ENCODE measurements around the gene KIR2DL3. TPM values are rescaled to one million over a fixed set of nuclear protein-coding genes. Genes with fewer than 3 reads are reported as not detected.
A peak's percentile ranks its signal among the peaks of the same experiment; 100 is the strongest.
"Not testable (repeated sequence)": the region's sequence is repeated elsewhere in the genome, so short reads cannot be mapped to it uniquely, and the experiment has no call there.

Gene KIR2DL3
- total and polyA plus RNA-seq, 7 experiments from 2014 or later: 0.11 to 4.0 (median 0.27) TPM; not detected in 4

- H3K27ac Mint-ChIP-seq: no peak overlapping the region
- ChIA-PET CTCF (no interaction called here), POLR2A (no interaction called here)
- Histone ChIP-seq H3K36me3 (ENCODE audit: control insufficient read depth in 2 of 3, insufficient read depth in 3 of 3, low read length in 3 of 3) (no peaks in the 10 kb centered on the region), H3K9me3 (ENCODE audit: control insufficient read depth in 2 of 3, low read length in 3 of 3) (no peaks in the 10 kb centered on the region), H3K27me3 (ENCODE audit: control insufficient read depth in 2 of 2, insufficient read depth in 2 of 2, low read length in 2 of 2) (no peaks in the 10 kb centered on the region), H3K4me3 (ENCODE audit: low read length) (no peak overlapping the region), H3K4me1 (ENCODE audit: control insufficient read depth in 2 of 2, insufficient read depth in 2 of 2, low read length in 2 of 2) (no peaks in the 10 kb centered on the region), H3K27ac (ENCODE audit: low read depth, low read length) (no peak overlapping the region)
- H3K36me3 Mint-ChIP-seq: peaks cover 0 to 3% (median 0%) of the 10 kb centered on the region in 5 donors
- peaks cover 0 to 25% (median 1%) of the 10 kb centered on the region in 11 donors for H3K9me3 Mint-ChIP-seq
- intact Hi-C loops (cut with micrococcal nuclease): no loop called here
- DNase-seq (no peak), ATAC-seq (no peak)
- H3K4me1 Mint-ChIP-seq: peaks cover 0 to 5% (median 0%) of the 10 kb centered on the region in 7 donors
- no peak overlapping the region for H3K4me3 Mint-ChIP-seq
- peaks cover 0 to 36% (median 16%) of the 10 kb centered on the region in 5 donors for H3K27me3 Mint-ChIP-seq
These were observed 1.5 kb downstream of the KIR2DL3 start for GRCh38 chr19:54739587-54740497.

GRCh38 chr19:54741950-54742349 is 3.6 kb downstream of the KIR2DL3 start:
- H3K4me1 Mint-ChIP-seq; POLR2A ChIA-PET; H3K4me3 ChIP-seq (ENCODE audit: low read length); H3K27ac Mint-ChIP-seq; H3K4me1 ChIP-seq (ENCODE audit: control insufficient read depth in 2 of 2, insufficient read depth in 2 of 2, low read length in 2 of 2); CTCF ChIA-PET; H3K36me3 ChIP-seq (ENCODE audit: control insufficient read depth in 2 of 3, insufficient read depth in 3 of 3, low read length in 3 of 3); intact Hi-C loops (cut with micrococcal nuclease); DNase-seq; H3K4me3 Mint-ChIP-seq; H3K27ac ChIP-seq (ENCODE audit: low read depth, low read length); H3K9me3 ChIP-seq (ENCODE audit: control insufficient read depth in 2 of 3, low read length in 3 of 3); H3K27me3 ChIP-seq (ENCODE audit: control insufficient read depth in 2 of 2, insufficient read depth in 2 of 2, low read length in 2 of 2); H3K36me3 Mint-ChIP-seq; ATAC-seq: not testable (repeated sequence)
- Mint-ChIP-seq H3K27me3 (peaks cover 0 to 36% (median 14%) of the 10 kb centered on the region in 5 donors), H3K9me3 (peaks cover 0 to 15% (median 2%) of the 10 kb centered on the region in 11 donors)

GRCh38 chr19:54744080-54744479 is 5.8 kb downstream of the KIR2DL3 start:
- H3K9me3 ChIP-seq (ENCODE audit: control insufficient read depth in 2 of 3, low read length in 3 of 3); CTCF ChIA-PET: not testable (repeated sequence)

GRCh38 chr19:54747614-54748322 is 9.5 kb downstream of the KIR2DL3 start:
- H3K4me3 ChIP-seq (ENCODE audit: low read length); H3K27ac ChIP-seq (ENCODE audit: low read depth, low read length); H3K4me1 ChIP-seq (ENCODE audit: control insufficient read depth in 2 of 2, insufficient read depth in 2 of 2, low read length in 2 of 2); POLR2A ChIA-PET; H3K36me3 ChIP-seq (ENCODE audit: control insufficient read depth in 2 of 3, insufficient read depth in 3 of 3, low read length in 3 of 3); H3K4me1 Mint-ChIP-seq; H3K36me3 Mint-ChIP-seq; CTCF ChIA-PET; intact Hi-C loops (cut with micrococcal nuclease); DNase-seq; H3K27me3 ChIP-seq (ENCODE audit: control insufficient read depth in 2 of 2, insufficient read depth in 2 of 2, low read length in 2 of 2); H3K27ac Mint-ChIP-seq; H3K4me3 Mint-ChIP-seq; H3K9me3 ChIP-seq (ENCODE audit: control insufficient read depth in 2 of 3, low read length in 3 of 3): not testable (repeated sequence)
- Mint-ChIP-seq H3K27me3 (peaks cover 0 to 27% (median 0%) of the 10 kb centered on the region in 5 donors), H3K9me3 (peaks cover 0 to 29% (median 4%) of the 10 kb centered on the region in 11 donors)
- peak; percentile 54 for ATAC-seq

More at GRCh38 chr19:54744080-54744479, 5.8 kb downstream of the KIR2DL3 start:
- H3K27ac Mint-ChIP-seq; DNase-seq; H3K4me3 Mint-ChIP-seq; H3K36me3 Mint-ChIP-seq; H3K27ac ChIP-seq (ENCODE audit: low read depth, low read length); H3K4me3 ChIP-seq (ENCODE audit: low read length); H3K4me1 ChIP-seq (ENCODE audit: control insufficient read depth in 2 of 2, insufficient read depth in 2 of 2, low read length in 2 of 2); POLR2A ChIA-PET; ATAC-seq; intact Hi-C loops (cut with micrococcal nuclease); H3K4me1 Mint-ChIP-seq; H3K36me3 ChIP-seq (ENCODE audit: control insufficient read depth in 2 of 3, insufficient read depth in 3 of 3, low read length in 3 of 3); H3K27me3 ChIP-seq (ENCODE audit: control insufficient read depth in 2 of 2, insufficient read depth in 2 of 2, low read length in 2 of 2): not testable (repeated sequence)
- Mint-ChIP-seq H3K9me3 (peaks cover 0 to 21% (median 2%) of the 10 kb centered on the region in 11 donors), H3K27me3 (peaks cover 0 to 32% (median 17%) of the 10 kb centered on the region in 5 donors)

- DNase-seq; POLR2A ChIA-PET; H3K4me1 ChIP-seq (ENCODE audit: control insufficient read depth in 2 of 2, insufficient read depth in 2 of 2, low read length in 2 of 2); CTCF ChIA-PET; H3K9me3 ChIP-seq (ENCODE audit: control insufficient read depth in 2 of 3, low read length in 3 of 3); H3K27ac ChIP-seq (ENCODE audit: low read depth, low read length); H3K27ac Mint-ChIP-seq; H3K27me3 ChIP-seq (ENCODE audit: control insufficient read depth in 2 of 2, insufficient read depth in 2 of 2, low read length in 2 of 2); H3K4me3 ChIP-seq (ENCODE audit: low read length); H3K36me3 ChIP-seq (ENCODE audit: control insufficient read depth in 2 of 3, insufficient read depth in 3 of 3, low read length in 3 of 3); H3K36me3 Mint-ChIP-seq; ATAC-seq; H3K4me3 Mint-ChIP-seq; H3K4me1 Mint-ChIP-seq: not testable (repeated sequence)
- peaks cover 0 to 23% (median 2%) of the 10 kb centered on the region in 11 donors for H3K9me3 Mint-ChIP-seq
- intact Hi-C loops (cut with micrococcal nuclease): loop anchor here in 1 of 2 donors (10.0 kb wide), 1 partner anchor 85 kb away; the partner anchor contains the start of gene KIR2DS4
- peaks cover 0 to 21% (median 6%) of the 10 kb centered on the region in 5 donors for H3K27me3 Mint-ChIP-seq
These were observed 12.0 kb downstream of the KIR2DL3 start for GRCh38 chr19:54750276-54750675.

- CTCF ChIA-PET; H3K4me3 Mint-ChIP-seq; H3K4me3 ChIP-seq (ENCODE audit: low read length); H3K36me3 ChIP-seq (ENCODE audit: control insufficient read depth in 2 of 3, insufficient read depth in 3 of 3, low read length in 3 of 3); H3K27ac ChIP-seq (ENCODE audit: low read depth, low read length); H3K9me3 ChIP-seq (ENCODE audit: control insufficient read depth in 2 of 3, low read length in 3 of 3); H3K4me1 Mint-ChIP-seq; H3K27me3 Mint-ChIP-seq; H3K27ac Mint-ChIP-seq; H3K27me3 ChIP-seq (ENCODE audit: control insufficient read depth in 2 of 2, insufficient read depth in 2 of 2, low read length in 2 of 2); POLR2A ChIA-PET; DNase-seq; H3K4me1 ChIP-seq (ENCODE audit: control insufficient read depth in 2 of 2, insufficient read depth in 2 of 2, low read length in 2 of 2); ATAC-seq; H3K36me3 Mint-ChIP-seq: not testable (repeated sequence)
- intact Hi-C loops (cut with micrococcal nuclease): loop anchor here in 1 of 2 donors (10.0 kb wide), 1 partner anchor 78 kb away; the partner anchor contains the start of gene KIR2DS4
- H3K9me3 Mint-ChIP-seq: peaks cover 0 to 12% (median 4%) of the 10 kb centered on the region in 11 donors
These were observed 18.1 kb downstream of the KIR2DL3 start for GRCh38 chr19:54756204-54757110.
